IMR-90 (cell line): Measurements from ENCODE around the gene ZNF423. TPM values are rescaled to one million over a fixed set of nuclear protein-coding genes. Genes with fewer than 3 reads are reported as not detected.

ENCODE experiments used
- ATAC-seq: fragments of 200-7000 bp; cut with Tn5 transposase; 2 replicates; pipeline ENCODE4 v1.9.1; 2020; ENCODE audit warnings: low read depth, mild to moderate bottlenecking, moderate library complexity
- BruUV-seq: library from RNA; stranded (reverse); fragments of 400-500 nt; replicated peaks from 2 replicates; lab custom pipeline; 2021; lab: Mats Ljungman, UMichigan
- CTCF ChIA-PET: fragments of 300-600 bp; formaldehyde crosslinking; extraction: SDS; loops from one replicate; lab custom pipeline; 2021; ENCODE audit warnings: antibody characterized with exemption; lab: Yijun Ruan, JAX
- POLR2A ChIA-PET: fragments of 300-600 bp; sonication (Branson Sonifier 250); formaldehyde crosslinking; loops from one replicate; lab custom pipeline; 2022; ENCODE audit warnings: antibody characterized with exemption; ENCODE audit not compliant: unreplicated experiment; lab: Charles Lee
- DNase-seq: peaks from one replicate; pipeline ENCODE4 v3.0.0; 2013
- H2AFZ ChIP-seq: replicated peaks from 2 replicates; pipeline ENCODE3; 2013; ENCODE audit warnings: low read length, mild to moderate bottlenecking; ENCODE audit not compliant: poor library complexity
- H2AK5ac ChIP-seq: 2 replicates; pipeline ENCODE4 v1.6.1; 2013; ENCODE audit warnings: low read depth, low read length, inconsistent platforms
- H2AK9ac ChIP-seq: replicated peaks from 2 replicates; pipeline ENCODE3; 2013; ENCODE audit warnings: mild to moderate bottlenecking, low read depth, low read length, moderate library complexity; ENCODE audit not compliant: poor library complexity
- H2BK120ac ChIP-seq: 2 replicates; pipeline ENCODE4 v1.6.1; 2013; ENCODE audit warnings: low read depth, low read length, inconsistent platforms
- H2BK15ac ChIP-seq: 3 replicates; pipeline ENCODE4 v1.6.1; 2013; ENCODE audit warnings: low read depth, low read length, inconsistent platforms
- H2BK20ac ChIP-seq: 2 replicates; pipeline ENCODE4 v1.6.1; 2013; ENCODE audit warnings: low read depth, mild to moderate bottlenecking, inconsistent platforms, low read length, moderate library complexity
- H2BK5ac ChIP-seq: 2 replicates; pipeline ENCODE4 v1.6.1; 2013; ENCODE audit warnings: mild to moderate bottlenecking, low read depth, low read length, inconsistent platforms; ENCODE audit not compliant: poor library complexity, severe bottlenecking
- H3K14ac ChIP-seq: replicated peaks from 2 replicates; pipeline ENCODE4 v1.6.1; 2013; ENCODE audit warnings: low read depth, low read length, inconsistent platforms
- H3K18ac ChIP-seq: 2 replicates; pipeline ENCODE4 v1.6.1; 2013; ENCODE audit warnings: low read depth, low read length, control low read depth
- H3K23ac ChIP-seq: 2 replicates; pipeline ENCODE4 v1.6.1; 2013; ENCODE audit warnings: low read depth, low read length, inconsistent platforms
- H3K27ac ChIP-seq: 2 replicates; pipeline ENCODE4 v1.5.1; 2013; ENCODE audit warnings: mild to moderate bottlenecking, control low read depth, low read length; ENCODE audit not compliant: insufficient read depth
- H3K27me3 ChIP-seq: 2 replicates; pipeline ENCODE4 v1.6.1; 2013; ENCODE audit warnings: low read length; ENCODE audit not compliant: control insufficient read depth, insufficient read depth
- H3K36me3 ChIP-seq: 2 replicates; pipeline ENCODE4 v1.6.1; 2013; ENCODE audit warnings: low read length, mixed read lengths; ENCODE audit not compliant: control insufficient read depth, insufficient read depth
- H3K4ac ChIP-seq: 2 replicates; pipeline ENCODE4 v1.6.1; 2013; ENCODE audit warnings: low read depth, low read length, inconsistent platforms
- H3K4me1 ChIP-seq: 2 replicates; pipeline ENCODE4 v1.6.1; 2013; ENCODE audit warnings: low read length, mixed read lengths; ENCODE audit not compliant: control insufficient read depth, insufficient read depth
- H3K4me2 ChIP-seq: 2 replicates; pipeline ENCODE4 v1.6.1; 2013; ENCODE audit warnings: low read depth, mild to moderate bottlenecking, control low read depth, low read length, moderate library complexity
- H3K4me3 ChIP-seq: 2 replicates; pipeline ENCODE4 v1.5.1; 2013; ENCODE audit warnings: low read depth, mild to moderate bottlenecking, control low read depth, low read length, moderate library complexity; ENCODE audit not compliant: insufficient read depth
- H3K56ac ChIP-seq: 2 replicates; pipeline ENCODE4 v1.6.1; 2013; ENCODE audit warnings: low read length, inconsistent platforms; ENCODE audit not compliant: insufficient read depth; ENCODE audit errors: extremely low read depth
- H3K79me1 ChIP-seq, 2 experiments: 2 replicates each; pipeline ENCODE4 v1.6.1; 2013; ENCODE audit warnings: low read length in 2 of 2, inconsistent platforms in 1 of 2, low read depth in 1 of 2
- H3K9ac ChIP-seq: 2 replicates; pipeline ENCODE4 v1.6.1; 2013; ENCODE audit warnings: low read depth, low read length, control low read depth
- H3K9me1 ChIP-seq: 2 replicates; pipeline ENCODE4 v1.6.1; 2013; ENCODE audit warnings: low read length, inconsistent platforms; ENCODE audit not compliant: insufficient read depth
- H3K9me3 ChIP-seq: 2 replicates; pipeline ENCODE4 v1.6.1; 2013; ENCODE audit warnings: low read length; ENCODE audit not compliant: control insufficient read depth, insufficient read depth
- H4K20me1 ChIP-seq: 2 replicates; pipeline ENCODE4 v1.6.1; 2013; ENCODE audit warnings: low read length, inconsistent platforms; ENCODE audit not compliant: insufficient read depth
- H4K5ac ChIP-seq: 2 replicates; pipeline ENCODE4 v1.6.1; 2013; ENCODE audit warnings: mild to moderate bottlenecking, low read depth, low read length, control low read depth
- H4K8ac ChIP-seq, 2 experiments: 2 replicates each; pipeline ENCODE4 v1.6.1; 2013; ENCODE audit warnings: low read depth in 2 of 2, low read length in 2 of 2, control low read depth in 1 of 2, inconsistent platforms in 1 of 2
- H4K91ac ChIP-seq: 2 replicates; pipeline ENCODE4 v1.6.1; 2013; ENCODE audit warnings: low read depth, low read length, inconsistent platforms; ENCODE audit not compliant: insufficient read depth
- CEBPB ChIP-seq: IDR thresholded peaks from 2 replicates; pipeline ENCODE4 v1.6.1; 2012; ENCODE audit warnings: low read depth, low read length, improper control_type of control experiment
- CHD1 ChIP-seq: IDR thresholded peaks from 2 replicates; pipeline ENCODE4 v1.6.1; 2012; ENCODE audit warnings: low read depth, low read length, improper control_type of control experiment
- FOS ChIP-seq: fragments of 150-350 bp; IDR thresholded peaks from 2 replicates; pipeline ENCODE4 v1.6.1; 2016; ENCODE audit warnings: low read depth, low read length
- MAZ ChIP-seq: IDR thresholded peaks from 2 replicates; pipeline ENCODE4 v1.6.1; 2012; ENCODE audit warnings: low read depth, mild to moderate bottlenecking, low read length, improper control_type of control experiment, moderate library complexity, borderline replicate concordance
- MXI1 ChIP-seq: IDR thresholded peaks from 2 replicates; pipeline ENCODE4 v1.6.1; 2012; ENCODE audit warnings: low read depth, mild to moderate bottlenecking, low read length, moderate library complexity, borderline replicate concordance
- NFE2L2 ChIP-seq: fragments of 150-350 bp; IDR thresholded peaks from 2 replicates; pipeline ENCODE4 v1.6.1; 2016; ENCODE audit warnings: low read depth, mild to moderate bottlenecking, low read length
- POLR2A ChIP-seq: IDR thresholded peaks from 2 replicates; pipeline ENCODE4 v1.6.1; 2012; ENCODE audit warnings: mild to moderate bottlenecking, low read depth, low read length
- RAD21 ChIP-seq: IDR thresholded peaks from 2 replicates; pipeline ENCODE4 v1.6.1; 2012; ENCODE audit warnings: low read length, improper control_type of control experiment
- RCOR1 ChIP-seq: IDR thresholded peaks from 2 replicates; pipeline ENCODE4 v1.6.1; 2012; ENCODE audit warnings: mild to moderate bottlenecking, low read length, improper control_type of control experiment; ENCODE audit not compliant: insufficient replicate concordance
- RFX5 ChIP-seq: IDR thresholded peaks from 2 replicates; pipeline ENCODE4 v1.8.0; 2012; ENCODE audit warnings: low read depth, mild to moderate bottlenecking, low read length, moderate library complexity
- SMC3 ChIP-seq: fragments of 150-350 bp; IDR thresholded peaks from 2 replicates; pipeline ENCODE4 v1.6.1; 2016; ENCODE audit warnings: low read depth, mild to moderate bottlenecking, antibody characterized with exemption, low read length, moderate library complexity
- WGBS, 2 experiments: methylation state at CpG; one replicate each; pipeline versions ENCODE4 v1.1.5 to v1.1.7; 2013; ENCODE audit warnings: missing lambda C conversion rate in 2 of 2; ENCODE audit not compliant: insufficient read length in 1 of 2; ENCODE audit errors: extremely low coverage in 2 of 2; 5-methylcytosine and 5-hydroxymethylcytosine counted together
- dilution Hi-C: fragments of 300-500 bp; cut with HindIII; formaldehyde crosslinking; loops from one replicate; pipeline ENCODE4 v1.14.3; 2018; ENCODE audit warnings: low sequenced_read_pairs; ENCODE audit not compliant: unreplicated experiment
- in situ Hi-C: fragments of 300-500 bp; cut with MboI; formaldehyde crosslinking; loops from 3 replicates; pipeline ENCODE4 v1.14.3; 2019; ENCODE audit warnings: low sequenced_read_pairs, inconsistent platforms, mixed read lengths
- intact Hi-C: fragments of 100-400 bp; cut with micrococcal nuclease; formaldehyde crosslinking; loops from 2 replicates; pipeline ENCODE4 v1.10.0; 2022
- polyA plus RNA-seq, 3 experiments: library from polyadenylated mRNA; depleted of rRNA; stranded (reverse); fragments of >200 nt; gene quantifications; 2 replicates each; pipeline ENCODE4 v1.2.3, GENCODE V29; 2012; ENCODE audit warnings: low replicate concordance in 1 of 3
- total RNA-seq: library from RNA; depleted of rRNA; stranded (reverse); fragments of >200 nt; gene quantifications from 2 replicates; pipeline ENCODE4 v1.2.3, GENCODE V29; 2012
- TF ChIP-seq, protein P1 (sequence below): conservative IDR thresholded peaks from 2 replicates; pipeline ENCODE4 v1.5.1; 2012; ENCODE audit warnings: mild to moderate bottlenecking, low read depth, low read length, improper control_type of control experiment

ZNF423 gene
- total and polyA plus RNA-seq, 2 of the 4 experiments (the other 2 are of a cell fraction), result under 0.01 to 0.10 TPM

DNA sequence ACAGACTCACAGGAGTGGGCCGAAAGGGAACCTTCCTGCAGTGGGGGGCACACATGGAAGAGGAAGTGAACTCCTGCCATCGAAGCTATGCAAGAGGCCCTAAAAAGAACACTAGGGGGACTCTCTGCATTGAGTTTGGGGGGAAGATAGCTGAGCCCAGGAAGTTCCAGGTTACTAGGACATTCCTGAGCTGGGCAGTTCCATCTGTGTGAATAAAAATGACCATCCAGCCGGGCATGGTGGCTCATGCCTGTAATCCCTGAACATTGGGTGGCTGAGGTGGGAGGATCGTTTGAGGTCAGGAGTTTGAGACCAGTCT, 211.8 kb downstream of the ZNF423 start:
- Histone ChIP-seq H2BK120ac (peak overlapping the region; percentile 96), H4K8ac (peak overlapping the region; percentile 54 to 70; a peak in 2 of 4 replicates), H2BK5ac (peak overlapping the region; percentile 68), H3K23ac (0 out of 2 replicates have a peak overlapping the region, but pooled peaks have one; percentile 91), H3K4ac (peak overlapping the region; percentile 84), H4K91ac (peak overlapping the region; percentile 73), H2AK5ac (no peak overlapping the region; the same call in 1 of the 2 replicates), H3K36me3 (no peaks in the 10 kb centered on the region), H3K18ac (peak overlapping the region; percentile 78), H3K9me1 (peaks cover 14% of the 10 kb centered on the region; the same call in 1 of the 2 replicates), H3K27me3 (no peaks in the 10 kb centered on the region), H3K4me1 (peaks cover 24% of the 10 kb centered on the region), H2AFZ (peak overlapping the region; percentile 84), H3K14ac (peak overlapping the region; percentile 48; the same call in 1 of the 2 replicates), H2AK9ac (peak overlapping the region; percentile 73), H4K20me1 (peaks cover 7% of the 10 kb centered on the region), H4K5ac (peak overlapping the region; percentile 18; the same call in 1 of the 2 replicates), H3K9ac (peak overlapping the region; percentile 8; the same call in 1 of the 2 replicates), H3K27ac (peak overlapping the region; percentile 75), H3K56ac (peak overlapping the region; percentile 58; the same call in 1 of the 2 replicates), H3K4me2 (peak overlapping the region; percentile 66), H3K79me1 (no peaks in the 10 kb centered on the region), H3K4me3 (no peak overlapping the region), H3K9me3 (peaks cover 9% of the 10 kb centered on the region), H2BK20ac (peak overlapping the region; percentile 95), H2BK15ac (peak overlapping the region; percentile 11; the same call in 2 of the 3 replicates)
- ChIA-PET CTCF (no interaction called here), POLR2A (no interaction called here)
- DNase-seq (no peak), ATAC-seq (peak; percentile 5)
- no TSS peak for BruUV-seq
- dilution Hi-C loops (no loop called here), in situ Hi-C loops (no loop called here), intact Hi-C loops (no loop called here)
- TF ChIP-seq CHD1 (no peak), RCOR1 (no peak), MXI1 (no peak), FOS (no peak), RAD21 (no peak), CEBPB (no peak), SMC3 (no peak), RFX5 (no peak), POLR2A (no peak), MAZ (no peak), NFE2L2 (no peak)
- TF ChIP-seq, protein P1, sequence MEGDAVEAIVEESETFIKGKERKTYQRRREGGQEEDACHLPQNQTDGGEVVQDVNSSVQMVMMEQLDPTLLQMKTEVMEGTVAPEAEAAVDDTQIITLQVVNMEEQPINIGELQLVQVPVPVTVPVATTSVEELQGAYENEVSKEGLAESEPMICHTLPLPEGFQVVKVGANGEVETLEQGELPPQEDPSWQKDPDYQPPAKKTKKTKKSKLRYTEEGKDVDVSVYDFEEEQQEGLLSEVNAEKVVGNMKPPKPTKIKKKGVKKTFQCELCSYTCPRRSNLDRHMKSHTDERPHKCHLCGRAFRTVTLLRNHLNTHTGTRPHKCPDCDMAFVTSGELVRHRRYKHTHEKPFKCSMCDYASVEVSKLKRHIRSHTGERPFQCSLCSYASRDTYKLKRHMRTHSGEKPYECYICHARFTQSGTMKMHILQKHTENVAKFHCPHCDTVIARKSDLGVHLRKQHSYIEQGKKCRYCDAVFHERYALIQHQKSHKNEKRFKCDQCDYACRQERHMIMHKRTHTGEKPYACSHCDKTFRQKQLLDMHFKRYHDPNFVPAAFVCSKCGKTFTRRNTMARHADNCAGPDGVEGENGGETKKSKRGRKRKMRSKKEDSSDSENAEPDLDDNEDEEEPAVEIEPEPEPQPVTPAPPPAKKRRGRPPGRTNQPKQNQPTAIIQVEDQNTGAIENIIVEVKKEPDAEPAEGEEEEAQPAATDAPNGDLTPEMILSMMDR, result no peak
- WGBS, 2 experiments, result no CpG with 5 or more reads among the region's 4 CpGs
